OCI-LY3 (cell line): ENCODE results near the gene KLHL12.

Source experiments
- EZH2phosphoT487 ChIP-seq: fragments of 200-600 bp; shearing (Covaris generic); IDR thresholded peaks from 2 replicates; pipeline ENCODE4 v1.6.1; 2018; ENCODE audit warnings: antibody characterized with exemption, mixed run types, low read depth
- TF ChIP-seq, protein P1 (sequence below): fragments of 200-600, 300-600 bp; sonication (generic); IDR thresholded peaks from 2 replicates; pipeline ENCODE4 v1.5.1; 2014; ENCODE audit warnings: antibody characterized with exemption, low read length, low read depth

DNA sequence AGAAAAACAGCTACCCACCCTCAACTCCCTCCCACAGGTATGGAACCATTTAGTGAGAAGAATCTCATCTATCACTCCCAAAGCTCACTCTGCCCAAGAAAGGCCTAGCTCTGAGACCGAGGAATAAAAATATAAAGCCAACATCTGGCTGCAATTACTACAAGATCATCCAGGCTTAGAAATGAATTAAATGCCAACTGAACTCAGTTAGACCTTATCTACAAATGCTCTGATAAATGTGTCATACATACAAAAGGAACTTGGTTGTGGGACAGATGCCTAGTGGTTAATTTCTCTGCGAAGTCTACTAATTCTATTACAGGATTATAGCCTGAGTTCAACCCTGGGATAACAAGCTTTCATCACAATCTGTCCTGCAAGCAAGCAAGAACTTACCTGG is 24.4 kb upstream of the KLHL12 start:
- TF ChIP-seq, protein P1, sequence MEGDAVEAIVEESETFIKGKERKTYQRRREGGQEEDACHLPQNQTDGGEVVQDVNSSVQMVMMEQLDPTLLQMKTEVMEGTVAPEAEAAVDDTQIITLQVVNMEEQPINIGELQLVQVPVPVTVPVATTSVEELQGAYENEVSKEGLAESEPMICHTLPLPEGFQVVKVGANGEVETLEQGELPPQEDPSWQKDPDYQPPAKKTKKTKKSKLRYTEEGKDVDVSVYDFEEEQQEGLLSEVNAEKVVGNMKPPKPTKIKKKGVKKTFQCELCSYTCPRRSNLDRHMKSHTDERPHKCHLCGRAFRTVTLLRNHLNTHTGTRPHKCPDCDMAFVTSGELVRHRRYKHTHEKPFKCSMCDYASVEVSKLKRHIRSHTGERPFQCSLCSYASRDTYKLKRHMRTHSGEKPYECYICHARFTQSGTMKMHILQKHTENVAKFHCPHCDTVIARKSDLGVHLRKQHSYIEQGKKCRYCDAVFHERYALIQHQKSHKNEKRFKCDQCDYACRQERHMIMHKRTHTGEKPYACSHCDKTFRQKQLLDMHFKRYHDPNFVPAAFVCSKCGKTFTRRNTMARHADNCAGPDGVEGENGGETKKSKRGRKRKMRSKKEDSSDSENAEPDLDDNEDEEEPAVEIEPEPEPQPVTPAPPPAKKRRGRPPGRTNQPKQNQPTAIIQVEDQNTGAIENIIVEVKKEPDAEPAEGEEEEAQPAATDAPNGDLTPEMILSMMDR: no peak
- no peak for TF ChIP-seq EZH2phosphoT487
